WI38 (cell line): ENCODE measurements around the gene SHANK3.
"Not testable (repeated sequence)": the region's sequence is repeated elsewhere in the genome, so short reads cannot be mapped to it uniquely, and the experiment has no call there.

Experiments
- H3K4me3 ChIP-seq: 2 replicates; pipeline ENCODE4 v1.5.1; 2011; ENCODE audit warnings: low read depth, mild to moderate bottlenecking, control low read depth, low read length
- TF ChIP-seq, protein P1 (sequence below): IDR thresholded peaks from 2 replicates; pipeline ENCODE4 v1.5.1; 2012; ENCODE audit warnings: low read depth, mild to moderate bottlenecking, control low read depth, low read length

Gene SHANK3

DNA sequence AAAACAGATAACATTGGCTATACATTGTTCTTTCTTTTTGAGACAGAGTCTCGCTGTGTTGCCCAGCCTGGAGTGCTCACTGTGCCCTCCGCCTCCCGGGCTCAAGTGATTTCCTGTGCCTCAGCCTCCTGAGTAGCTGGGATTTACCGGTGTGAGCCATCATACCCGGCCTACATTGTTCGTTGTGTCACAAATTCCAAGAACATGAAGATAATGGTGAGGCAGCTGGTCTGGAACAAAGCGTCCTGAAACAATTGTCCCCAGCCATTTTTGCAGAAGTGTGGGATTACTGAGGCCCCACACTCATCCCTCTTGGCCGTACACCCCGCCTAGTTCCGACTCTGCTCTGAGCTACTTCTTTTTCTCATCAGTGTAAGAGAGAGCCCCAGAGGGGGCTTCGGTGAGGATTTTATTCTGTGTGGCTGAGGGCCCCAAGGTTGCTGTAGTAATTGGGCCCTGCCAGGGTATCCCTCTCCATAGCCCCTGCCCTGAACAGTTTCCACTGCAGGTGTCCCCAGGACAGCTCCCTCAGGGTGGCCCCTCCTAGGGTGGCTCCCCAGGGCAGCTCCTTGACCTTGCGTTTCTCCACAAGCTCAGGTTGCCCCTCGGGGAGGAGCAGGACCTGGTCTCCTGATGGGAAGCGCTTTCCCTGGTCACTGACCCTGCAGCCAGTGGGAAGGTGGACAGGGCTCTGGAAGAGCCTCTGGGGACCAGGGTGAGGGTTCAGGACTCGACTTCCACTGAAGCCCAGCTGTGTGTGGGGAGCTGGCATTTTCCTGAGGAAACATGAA is 31.6 kb upstream of the SHANK3 start:
- TF ChIP-seq, protein P1, sequence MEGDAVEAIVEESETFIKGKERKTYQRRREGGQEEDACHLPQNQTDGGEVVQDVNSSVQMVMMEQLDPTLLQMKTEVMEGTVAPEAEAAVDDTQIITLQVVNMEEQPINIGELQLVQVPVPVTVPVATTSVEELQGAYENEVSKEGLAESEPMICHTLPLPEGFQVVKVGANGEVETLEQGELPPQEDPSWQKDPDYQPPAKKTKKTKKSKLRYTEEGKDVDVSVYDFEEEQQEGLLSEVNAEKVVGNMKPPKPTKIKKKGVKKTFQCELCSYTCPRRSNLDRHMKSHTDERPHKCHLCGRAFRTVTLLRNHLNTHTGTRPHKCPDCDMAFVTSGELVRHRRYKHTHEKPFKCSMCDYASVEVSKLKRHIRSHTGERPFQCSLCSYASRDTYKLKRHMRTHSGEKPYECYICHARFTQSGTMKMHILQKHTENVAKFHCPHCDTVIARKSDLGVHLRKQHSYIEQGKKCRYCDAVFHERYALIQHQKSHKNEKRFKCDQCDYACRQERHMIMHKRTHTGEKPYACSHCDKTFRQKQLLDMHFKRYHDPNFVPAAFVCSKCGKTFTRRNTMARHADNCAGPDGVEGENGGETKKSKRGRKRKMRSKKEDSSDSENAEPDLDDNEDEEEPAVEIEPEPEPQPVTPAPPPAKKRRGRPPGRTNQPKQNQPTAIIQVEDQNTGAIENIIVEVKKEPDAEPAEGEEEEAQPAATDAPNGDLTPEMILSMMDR, result no peak
- no peak overlapping the region for H3K4me3 ChIP-seq

DNA sequence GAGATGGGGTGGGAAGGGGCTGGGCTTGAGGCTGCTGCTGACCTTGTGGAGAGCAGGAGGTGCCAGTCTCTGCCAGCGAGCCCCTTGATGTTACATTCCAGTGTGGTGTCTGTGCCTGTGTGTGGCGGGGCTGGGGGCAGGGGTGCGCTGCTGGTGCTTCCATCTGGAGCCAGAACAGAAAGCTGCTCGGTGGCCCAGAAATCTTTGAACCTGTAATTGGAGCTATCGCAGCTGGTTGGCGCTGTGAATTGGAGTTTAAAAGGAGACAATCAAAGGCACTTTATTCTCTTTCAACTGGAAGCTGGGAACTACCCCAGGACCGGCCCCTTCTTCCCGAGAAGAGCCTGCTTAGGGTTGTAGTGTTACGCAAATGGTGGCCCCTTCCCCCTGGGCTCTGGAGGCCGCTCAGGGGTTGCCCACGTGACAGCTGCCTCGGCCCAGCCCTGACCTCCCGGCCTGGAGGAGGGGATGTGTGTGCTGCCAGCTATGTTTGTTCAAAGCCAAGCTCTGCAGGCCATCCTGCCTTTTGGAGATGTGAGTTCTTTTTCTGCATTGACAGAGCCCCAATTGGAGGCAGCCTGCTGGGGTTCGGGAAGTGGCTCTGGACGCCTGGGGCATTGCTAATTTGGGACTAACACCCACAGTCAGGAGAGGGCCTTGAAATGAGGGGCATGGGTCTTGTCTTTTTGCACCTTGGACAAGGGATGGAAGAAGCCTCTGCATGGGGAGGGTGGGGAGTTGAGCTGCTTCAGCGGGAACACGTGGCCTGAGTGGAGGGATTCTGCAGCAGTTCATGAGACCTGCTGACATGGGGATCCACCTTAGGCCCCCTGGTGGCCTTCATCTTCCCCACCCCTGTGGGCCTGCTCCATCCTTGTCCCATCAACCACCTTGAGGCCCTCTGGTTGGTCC is 30.7 kb upstream of the SHANK3 start:
- H3K4me3 ChIP-seq, result no peak overlapping the region
- TF ChIP-seq, protein P1, result no peak

DNA sequence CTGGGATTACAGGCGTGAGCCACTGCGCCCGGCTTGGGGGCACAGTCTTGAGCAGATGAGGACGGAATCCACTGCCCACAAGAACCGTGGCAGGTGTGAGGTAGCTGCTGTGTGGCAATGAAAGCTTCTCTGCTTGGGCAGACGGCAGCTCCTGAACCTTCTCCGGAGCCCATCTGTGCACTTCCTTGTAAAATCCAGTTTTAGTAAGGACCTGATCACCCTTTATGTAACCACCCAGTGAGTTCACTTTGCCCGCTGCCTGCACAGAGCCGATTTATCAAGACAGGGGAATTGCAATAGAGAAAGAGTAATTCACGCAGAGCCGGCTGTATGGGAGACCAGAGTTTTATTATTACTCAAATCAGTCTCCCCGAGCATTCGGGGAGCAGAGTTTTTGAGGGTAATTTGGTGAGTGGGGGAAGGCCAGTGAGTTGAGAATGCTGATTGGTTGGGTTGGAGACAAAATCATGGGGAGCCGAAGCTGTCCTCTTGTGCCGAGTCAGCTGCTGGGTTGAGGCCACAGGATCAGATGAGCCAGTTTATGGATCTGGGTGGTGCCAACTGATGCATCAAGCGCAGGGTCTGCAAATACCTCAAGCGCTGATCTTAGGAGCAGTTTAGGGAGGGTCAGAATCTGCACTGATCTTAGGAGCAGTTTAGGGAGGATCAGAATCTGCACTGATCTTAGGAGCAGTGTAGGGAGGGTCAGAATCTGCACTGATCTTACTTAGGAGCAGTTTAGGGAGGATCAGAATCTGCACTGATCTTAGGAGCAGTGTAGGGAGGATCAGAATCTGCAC is 29.4 kb upstream of the SHANK3 start:
- H3K4me3 ChIP-seq, result not testable (repeated sequence)

DNA sequence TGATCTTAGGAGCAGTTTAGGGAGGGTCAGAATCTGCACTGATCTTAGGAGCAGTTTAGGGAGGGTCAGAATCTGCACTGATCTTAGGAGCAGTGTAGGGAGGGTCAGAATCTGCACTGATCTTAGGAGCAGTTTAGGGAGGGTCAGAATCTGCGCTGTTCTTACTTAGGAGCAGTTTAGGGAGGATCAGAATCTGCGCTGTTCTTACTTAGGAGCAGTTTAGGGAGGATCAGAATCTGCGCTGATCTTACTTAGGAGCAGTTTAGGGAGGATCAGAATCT is 28.9 kb upstream of the SHANK3 start:
- H3K4me3 ChIP-seq, result not testable (repeated sequence)

DNA sequence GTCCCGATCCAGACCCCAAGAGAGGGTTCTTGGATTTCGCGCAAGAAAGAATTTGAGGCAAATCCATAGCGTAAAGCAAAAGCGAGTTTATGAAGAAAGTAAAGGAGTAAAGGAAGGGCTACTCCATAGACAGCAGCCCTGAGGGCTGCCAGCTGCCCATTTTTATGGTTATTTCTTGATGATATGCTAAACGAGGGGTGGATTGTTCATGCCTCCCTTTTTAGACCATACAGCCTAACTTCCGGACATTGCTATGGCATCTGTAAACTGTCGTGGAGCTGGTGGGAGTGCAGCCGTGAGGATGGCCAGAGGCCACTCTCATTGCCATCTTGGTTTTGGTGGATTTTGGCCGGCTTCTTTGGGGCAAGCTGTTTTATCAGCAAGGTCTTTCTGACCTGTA is 19.4 kb upstream of the SHANK3 start:
- no peak overlapping the region for H3K4me3 ChIP-seq
- TF ChIP-seq, protein P1, result no peak

DNA sequence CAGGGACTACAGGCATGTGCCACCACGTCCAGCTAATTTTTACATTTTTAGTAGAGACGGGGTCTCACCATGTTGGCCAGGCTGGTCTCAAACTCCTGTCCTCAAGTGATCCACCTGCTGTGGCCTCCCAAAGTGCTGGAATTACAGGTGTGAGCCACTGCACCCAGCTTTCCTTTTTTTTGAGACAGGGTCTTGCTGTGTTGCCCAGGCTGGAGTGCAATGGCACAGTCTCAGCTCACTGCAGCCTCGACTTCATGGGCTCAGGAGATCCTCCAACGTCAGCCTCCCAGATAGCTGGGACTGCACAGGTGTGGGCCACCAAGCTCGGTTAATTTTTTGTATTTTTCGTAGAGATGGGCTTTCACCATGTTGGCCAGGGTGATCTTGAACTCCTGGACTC is 18.0 kb upstream of the SHANK3 start:
- H3K4me3 ChIP-seq, result not testable (repeated sequence)

DNA sequence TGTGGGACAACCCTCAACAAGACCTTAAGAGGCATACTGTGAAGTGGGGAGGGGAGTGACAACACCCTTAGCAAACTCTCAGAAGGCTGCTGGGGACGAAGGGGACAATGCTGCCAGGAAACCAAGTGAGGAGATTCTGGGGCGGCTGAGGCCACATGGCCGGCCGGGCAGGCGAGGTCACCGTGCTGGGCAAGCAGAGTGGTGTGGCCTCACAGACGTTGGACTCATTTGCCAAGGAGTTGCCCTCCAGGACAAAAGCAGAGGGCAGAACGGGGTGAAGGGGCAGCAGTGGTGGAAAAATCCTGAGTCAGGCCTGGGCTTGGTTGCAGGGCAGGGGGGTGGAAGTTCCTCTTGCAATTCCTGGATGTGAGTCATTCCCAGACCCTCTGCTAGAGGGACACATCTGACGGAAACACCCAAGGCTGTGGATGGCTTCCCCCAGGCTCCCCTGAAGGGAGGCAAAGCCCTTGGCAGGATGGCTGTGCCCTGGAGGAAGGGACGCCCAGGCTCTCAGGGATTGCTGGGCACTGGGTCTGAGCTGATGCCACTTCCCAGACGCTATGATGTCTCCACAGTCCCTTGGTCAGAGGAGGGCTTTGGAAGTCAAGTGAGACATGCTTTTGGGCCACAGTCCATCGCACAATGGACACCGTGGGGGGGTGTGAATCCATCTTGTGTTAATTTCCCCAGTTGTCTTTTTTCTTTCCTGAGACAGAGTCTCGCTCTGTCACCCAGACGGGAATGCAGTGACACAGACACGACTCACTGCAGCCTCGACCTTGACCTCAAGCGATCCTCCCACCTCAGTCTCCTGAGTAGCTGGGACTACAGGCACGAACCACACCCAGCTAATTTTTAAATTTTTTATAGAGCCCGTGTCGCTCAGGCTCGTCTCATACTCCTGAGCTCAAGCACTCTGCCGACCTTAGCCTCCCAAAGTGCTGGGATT is 16.2 kb upstream of the SHANK3 start:
- H3K4me3 ChIP-seq, result no peak overlapping the region
- TF ChIP-seq, protein P1, result no peak

DNA sequence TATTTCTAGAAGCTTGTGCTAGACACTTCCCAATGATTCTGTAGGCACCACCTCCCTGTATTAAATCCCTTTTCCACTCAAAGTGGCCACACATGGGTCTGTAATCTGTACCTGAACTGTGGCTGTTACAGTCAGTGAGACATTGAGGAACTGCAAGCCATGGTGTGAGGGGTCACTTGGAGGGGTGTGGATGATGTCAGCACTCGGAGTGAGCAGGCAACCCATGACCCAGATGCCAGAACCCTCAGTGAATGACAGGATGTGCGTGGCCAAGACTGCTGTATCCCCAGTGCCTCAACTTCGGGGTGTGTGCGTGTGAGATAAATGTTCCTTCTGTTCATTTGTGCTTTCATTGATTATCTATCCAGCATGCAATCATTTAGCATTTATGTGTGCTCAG is 14.7 kb upstream of the SHANK3 start:
- TF ChIP-seq, protein P1, result no peak
- no peak overlapping the region for H3K4me3 ChIP-seq

DNA sequence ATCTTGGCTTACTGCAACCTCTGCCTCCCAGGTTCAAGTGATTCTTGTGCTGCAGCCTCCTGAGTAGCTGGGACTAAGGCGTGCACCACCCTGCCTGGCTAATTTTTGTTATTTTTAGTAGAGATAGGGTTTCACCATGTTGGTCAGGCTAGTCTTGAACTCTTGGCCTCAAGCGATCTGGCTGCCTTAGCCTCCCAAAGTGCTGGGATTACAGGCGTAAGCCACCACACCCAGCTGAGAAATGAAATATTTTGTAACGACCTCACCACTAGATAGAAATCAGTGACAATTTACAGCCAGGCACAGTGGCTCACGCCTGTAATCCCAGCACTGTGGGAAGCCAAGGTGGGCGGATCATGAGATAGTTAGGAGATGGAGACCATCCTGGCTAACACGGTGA is 12.9 kb upstream of the SHANK3 start:
- H3K4me3 ChIP-seq, result not testable (repeated sequence)
